ENCODE data around the gene B3GALT6. TPM values are rescaled to one million over a fixed set of nuclear protein-coding genes. Genes with fewer than 3 reads are reported as not detected.

Gene B3GALT6
- total RNA-seq, 2 experiments from 2014 or later, result 22.4 to 23.0 TPM

Other genes with a start within 250 kb of the B3GALT6 start
- under 1 TPM; 0.27 to 0.51 TPM for gene HES4, start 232.1 kb upstream of the B3GALT6 start, total RNA-seq
- gene ISG15, start 218.7 kb upstream of the B3GALT6 start, total RNA-seq, result 10 to 100 TPM; 16.6 to 18.7 TPM
- gene AGRN, start 212.1 kb upstream of the B3GALT6 start, total RNA-seq, result 10 to 100 TPM; 12.1 to 12.5 TPM
- gene RNF223, start 157.9 kb upstream of the B3GALT6 start, total RNA-seq, result not detected
- gene C1orf159, start 116.1 kb upstream of the B3GALT6 start, total RNA-seq, result 10 to 100 TPM; 20.0 to 22.1 TPM
- not detected for gene TTLL10, start 58.4 kb upstream of the B3GALT6 start, total RNA-seq
- gene TNFRSF18, start 25.6 kb upstream of the B3GALT6 start, total RNA-seq, result 10 to 100 TPM; 79.2 to 80.8 TPM
- gene TNFRSF4, start 18.1 kb upstream of the B3GALT6 start, total RNA-seq, result 100 to 1,000 TPM; 152 to 154 TPM
- 100 to 1,000 TPM; 142 to 147 TPM for gene SDF4, start 236 bp upstream of the B3GALT6 start, total RNA-seq
- 1 to 10 TPM in 1 of 2 experiments, under 1 TPM in 1; 0.96 to 1.2 TPM for gene C1QTNF12, start 14.5 kb downstream of the B3GALT6 start, total RNA-seq
- gene UBE2J2, start 41.6 kb downstream of the B3GALT6 start, total RNA-seq, result 10 to 100 TPM; 76.5 to 80.1 TPM
- 1 to 10 TPM; 3.1 to 4.7 TPM for gene SCNN1D, start 48.2 kb downstream of the B3GALT6 start, total RNA-seq
- 10 to 100 TPM; 33.6 to 38.3 TPM for gene ACAP3, start 75.7 kb downstream of the B3GALT6 start, total RNA-seq
- gene PUSL1, start 76.4 kb downstream of the B3GALT6 start, total RNA-seq, result 10 to 100 TPM; 31.7 to 34.2 TPM
- gene INTS11, start 92.4 kb downstream of the B3GALT6 start, total RNA-seq, result 100 to 1,000 TPM; 124 to 125 TPM
- 10 to 100 TPM; 15.6 to 16.0 TPM for gene CPTP, start 92.6 kb downstream of the B3GALT6 start, total RNA-seq
- under 1 TPM; 0.17 to 0.27 TPM for gene TAS1R3, start 99.0 kb downstream of the B3GALT6 start, total RNA-seq
- 10 to 100 TPM; 43.8 to 45.2 TPM for gene DVL1, start 117.2 kb downstream of the B3GALT6 start, total RNA-seq
- gene MXRA8, start 126.3 kb downstream of the B3GALT6 start, total RNA-seq, result under 1 TPM; 0.29 to 0.55 TPM
- gene AURKAIP1, start 143.0 kb downstream of the B3GALT6 start, total RNA-seq, result 100 to 1,000 TPM; 164 to 167 TPM
- gene CCNL2, start 167.1 kb downstream of the B3GALT6 start, total RNA-seq, result 100 to 1,000 TPM; 110 to 112 TPM
- gene MRPL20, start 175.1 kb downstream of the B3GALT6 start, total RNA-seq, result 100 to 1,000 TPM; 191 to 196 TPM
- gene ANKRD65, start 189.0 kb downstream of the B3GALT6 start, total RNA-seq, result not detected
- gene VWA1, start 203.5 kb downstream of the B3GALT6 start, total RNA-seq, result 1 to 10 TPM in 1 of 2 experiments, under 1 TPM in 1; 0.89 to 1.2 TPM
- 1 to 10 TPM; 1.0 to 1.3 TPM for gene ATAD3C, start 217.5 kb downstream of the B3GALT6 start, total RNA-seq
- 10 to 100 TPM; 82.9 to 93.1 TPM for gene ATAD3B, start 239.5 kb downstream of the B3GALT6 start, total RNA-seq

Data from activated CD8-positive, alpha-beta memory T cell treated with anti-CD3 and anti-CD28 coated beads for 36 hours (primary cell).